ENCODE measurements around the gene ITM2C. TPM values are rescaled to one million over a fixed set of nuclear protein-coding genes. Genes with fewer than 3 reads are reported as not detected.

ITM2C gene
- total RNA-seq, 1 donor from 2014 or later, result 144 TPM

- Histone ChIP-seq H3K4me3 (ENCODE audit: low read depth, low read length) (no peak overlapping the region), H3K27me3 (ENCODE audit: control insufficient read depth, insufficient read depth, low read length) (no peaks in the 10 kb centered on the region), H3K36me3 (ENCODE audit: control insufficient read depth, insufficient read depth, low read length) (peaks cover 9% of the 10 kb centered on the region)
- TF ChIP-seq CTCF (IDR thresholded peaks at IDR 0.05; ENCODE audit: insufficient read depth, low read length, poor library complexity, severe bottlenecking), result no peak
- DNase-seq (ENCODE audit: low read depth), result no peak
These were observed 10.9 kb downstream of the ITM2C start for GRCh38 chr2:230875347-230876315.

- no peak for DNase-seq (ENCODE audit: low read depth)
- no peak for TF ChIP-seq CTCF (IDR thresholded peaks at IDR 0.05; ENCODE audit: insufficient read depth, low read length, poor library complexity, severe bottlenecking)
- no peaks in the 10 kb centered on the region for H3K27me3 ChIP-seq (ENCODE audit: control insufficient read depth, insufficient read depth, low read length)
- H3K36me3 ChIP-seq (ENCODE audit: control insufficient read depth, insufficient read depth, low read length), result peaks cover 9% of the 10 kb centered on the region
- H3K4me3 ChIP-seq (ENCODE audit: low read depth, low read length), result no peak overlapping the region
These were observed 12.5 kb downstream of the ITM2C start for GRCh38 chr2:230877116-230877758.

DNA sequence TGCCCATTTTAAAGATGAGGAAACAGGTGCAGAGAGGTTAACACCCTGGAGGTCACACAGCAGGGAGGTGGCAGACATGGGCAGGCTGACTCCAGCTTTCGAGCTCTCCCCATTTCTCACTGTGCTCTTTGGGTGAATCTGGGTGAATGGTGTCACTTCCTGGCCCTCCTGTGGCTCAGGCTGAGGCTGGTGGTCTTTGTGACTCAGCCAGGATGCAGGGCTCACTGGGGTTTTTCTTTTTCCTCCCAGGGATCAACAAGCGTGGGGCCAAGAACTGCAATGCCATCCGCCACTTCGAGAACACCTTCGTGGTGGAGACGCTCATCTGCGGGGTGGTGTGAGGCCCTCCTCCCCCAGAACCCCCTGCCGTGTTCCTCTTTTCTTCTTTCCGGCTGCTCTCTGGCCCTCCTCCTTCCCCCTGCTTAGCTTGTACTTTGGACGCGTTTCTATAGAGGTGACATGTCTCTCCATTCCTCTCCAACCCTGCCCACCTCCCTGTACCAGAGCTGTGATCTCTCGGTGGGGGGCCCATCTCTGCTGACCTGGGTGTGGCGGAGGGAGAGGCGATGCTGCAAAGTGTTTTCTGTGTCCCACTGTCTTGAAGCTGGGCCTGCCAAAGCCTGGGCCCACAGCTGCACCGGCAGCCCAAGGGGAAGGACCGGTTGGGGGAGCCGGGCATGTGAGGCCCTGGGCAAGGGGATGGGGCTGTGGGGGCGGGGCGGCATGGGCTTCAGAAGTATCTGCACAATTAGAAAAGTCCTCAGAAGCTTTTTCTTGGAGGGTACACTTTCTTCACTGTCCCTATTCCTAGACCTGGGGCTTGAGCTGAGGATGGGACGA, 13.2 kb downstream of the ITM2C start:
- TF ChIP-seq CTCF (IDR thresholded peaks at IDR 0.05; ENCODE audit: insufficient read depth, low read length, poor library complexity, severe bottlenecking), result no peak
- DNase-seq (ENCODE audit: low read depth), result no peak
- Histone ChIP-seq H3K36me3 (ENCODE audit: control insufficient read depth, insufficient read depth, low read length) (peaks cover 9% of the 10 kb centered on the region), H3K4me3 (ENCODE audit: low read depth, low read length) (no peak overlapping the region), H3K27me3 (ENCODE audit: control insufficient read depth, insufficient read depth, low read length) (no peaks in the 10 kb centered on the region)

GRCh38 chr2:230878599-230879188, 14.0 kb downstream of the ITM2C start:
- H3K27me3 ChIP-seq (ENCODE audit: control insufficient read depth, insufficient read depth, low read length), result no peaks in the 10 kb centered on the region
- no peak overlapping the region for H3K4me3 ChIP-seq (ENCODE audit: low read depth, low read length)
- H3K36me3 ChIP-seq (ENCODE audit: control insufficient read depth, insufficient read depth, low read length), result peaks cover 9% of the 10 kb centered on the region
- TF ChIP-seq CTCF (IDR thresholded peaks at IDR 0.05; ENCODE audit: insufficient read depth, low read length, poor library complexity, severe bottlenecking), result no peak
- DNase-seq (ENCODE audit: low read depth), result no peak

GRCh38 chr2:230879271-230879882, 14.6 kb downstream of the ITM2C start:
- Histone ChIP-seq H3K36me3 (ENCODE audit: control insufficient read depth, insufficient read depth, low read length) (peaks cover 9% of the 10 kb centered on the region), H3K27me3 (ENCODE audit: control insufficient read depth, insufficient read depth, low read length) (no peaks in the 10 kb centered on the region), H3K4me3 (ENCODE audit: low read depth, low read length) (no peak overlapping the region)
- no peak for TF ChIP-seq CTCF (IDR thresholded peaks at IDR 0.05; ENCODE audit: insufficient read depth, low read length, poor library complexity, severe bottlenecking)
- no peak for DNase-seq (ENCODE audit: low read depth)
